NCI-H82 (cell line): ENCODE data around the gene TDRD10.

ENCODE experiments used
- DNase-seq: peaks from one replicate; lab custom pipeline; 2025; lab: John Stamatoyannopoulos, UW

The TDRD10 gene

GRCh38 chr1:154553056-154554030 lies 51.3 kb downstream of the TDRD10 start:
- no peak for DNase-seq

DNA sequence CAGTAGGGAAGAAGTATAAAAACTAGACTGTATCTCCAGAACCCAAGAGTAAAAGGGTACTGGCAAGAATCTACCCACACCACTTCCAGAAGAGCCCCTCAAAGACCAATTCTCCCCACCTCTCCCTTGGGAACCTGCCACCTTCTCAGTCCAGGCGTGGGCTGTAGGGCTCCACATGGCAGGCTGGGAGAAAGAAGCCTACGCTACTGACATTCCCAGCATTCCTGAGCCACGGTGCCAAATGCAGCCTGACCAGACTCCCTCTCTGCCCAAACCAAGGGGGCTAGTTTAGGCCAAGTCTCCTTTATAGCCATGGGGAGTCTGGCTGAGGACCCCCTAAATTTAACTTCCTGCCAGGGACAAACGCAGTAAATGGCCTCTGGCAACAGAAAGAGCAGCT lies 54.4 kb downstream of the TDRD10 start:
- no peak for DNase-seq

GRCh38 chr1:154557248-154557938 lies 55.4 kb downstream of the TDRD10 start:
- no peak for DNase-seq

- peak; percentile 59 for DNase-seq
These were observed 56.1 kb downstream of the TDRD10 start, which contains the start of gene UBE2Q1 for GRCh38 chr1:154557939-154558719. Gene UBE2Q1, minus strand, starts transcription at chr1:154558662. Its CDS starts 109 bp downstream, at chr1:154558553.

DNA sequence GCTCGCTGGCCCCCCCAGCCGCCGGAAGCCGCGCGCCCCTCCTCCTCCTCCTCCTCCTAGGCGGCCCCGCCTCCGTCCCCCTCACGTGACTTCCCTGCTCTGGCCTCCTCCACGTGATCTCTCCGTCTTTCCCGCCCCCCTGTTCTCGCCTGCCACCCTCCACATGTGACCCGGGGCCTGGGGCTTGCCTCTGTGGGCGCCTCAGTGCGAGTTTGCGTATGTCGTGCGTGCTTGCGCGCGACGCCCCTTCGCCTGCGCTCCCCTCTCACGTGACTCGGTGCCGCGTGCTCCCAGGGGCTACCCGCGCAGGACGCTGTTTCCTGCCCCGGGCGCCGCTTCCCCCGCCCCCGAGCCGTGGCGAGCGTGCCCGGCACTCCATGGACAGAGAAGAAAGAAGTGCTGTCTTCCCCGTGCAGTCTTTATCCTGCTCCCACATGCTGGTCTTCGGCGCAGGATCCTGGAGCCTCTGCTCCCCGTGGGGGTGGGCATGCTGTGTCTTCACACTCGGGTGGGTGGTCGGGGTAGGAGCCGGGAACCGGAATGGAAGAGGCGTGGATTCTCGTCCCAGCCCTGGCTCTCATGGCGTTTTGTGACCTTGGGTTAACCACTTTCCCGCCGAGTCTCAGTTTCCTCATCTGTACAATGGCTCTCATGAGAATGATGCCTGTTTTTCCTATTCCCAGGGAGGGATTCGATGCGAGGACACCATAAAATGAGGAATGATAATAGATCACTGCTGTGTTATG lies 56.9 kb downstream of the TDRD10 start:
- peak; percentile 100 for DNase-seq

GRCh38 chr1:154559466-154560044 lies 57.5 kb downstream of the TDRD10 start:
- peak; percentile 98 for DNase-seq

- no peak for DNase-seq
These were observed 63.9 kb downstream of the TDRD10 start for GRCh38 chr1:154565876-154566275.

DNA sequence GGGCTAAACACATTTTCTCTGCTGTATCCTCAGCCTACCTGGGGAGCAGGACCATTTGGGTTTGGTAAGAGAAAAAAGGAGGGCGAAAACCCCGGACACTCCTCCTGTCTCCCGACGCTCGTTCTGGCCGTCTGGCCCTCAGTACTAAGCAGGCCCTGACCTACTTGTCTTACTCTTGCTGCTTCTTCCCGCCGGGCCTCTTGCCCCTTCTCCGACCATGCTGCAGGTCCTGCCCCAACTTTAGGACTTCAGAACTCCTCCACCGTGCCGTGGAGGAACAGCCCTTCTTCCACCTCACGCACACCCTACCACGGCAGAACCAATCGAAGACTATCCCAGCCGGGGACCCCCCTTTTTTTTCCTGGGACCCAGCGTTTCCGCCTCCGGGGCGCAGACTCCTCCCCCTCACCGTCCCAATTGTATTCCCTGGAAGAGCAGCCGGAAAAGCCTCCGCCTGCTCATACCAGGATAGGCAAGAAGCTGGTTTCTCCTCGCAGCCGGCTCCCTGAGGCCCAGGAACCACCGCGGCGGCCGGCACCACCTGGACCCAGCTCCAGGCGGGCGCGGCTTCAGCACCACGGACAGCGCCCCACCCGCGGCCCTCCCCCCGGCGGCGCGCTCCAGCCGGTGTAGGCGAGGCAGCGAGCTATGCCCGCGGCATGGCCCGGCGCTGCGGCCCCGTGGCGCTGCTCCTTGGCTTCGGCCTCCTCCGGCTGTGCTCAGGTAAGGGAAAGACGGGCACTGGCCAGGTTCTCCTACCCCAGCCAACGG lies 65.6 kb downstream of the TDRD10 start, which contains the start of gene CHRNB2:
Gene CHRNB2 (plus strand): TSS at position 393 of the 771 bp plus-strand sequence. CDS start 267 bp downstream, at position 660.
- DNase-seq: peak; percentile 90

DNA sequence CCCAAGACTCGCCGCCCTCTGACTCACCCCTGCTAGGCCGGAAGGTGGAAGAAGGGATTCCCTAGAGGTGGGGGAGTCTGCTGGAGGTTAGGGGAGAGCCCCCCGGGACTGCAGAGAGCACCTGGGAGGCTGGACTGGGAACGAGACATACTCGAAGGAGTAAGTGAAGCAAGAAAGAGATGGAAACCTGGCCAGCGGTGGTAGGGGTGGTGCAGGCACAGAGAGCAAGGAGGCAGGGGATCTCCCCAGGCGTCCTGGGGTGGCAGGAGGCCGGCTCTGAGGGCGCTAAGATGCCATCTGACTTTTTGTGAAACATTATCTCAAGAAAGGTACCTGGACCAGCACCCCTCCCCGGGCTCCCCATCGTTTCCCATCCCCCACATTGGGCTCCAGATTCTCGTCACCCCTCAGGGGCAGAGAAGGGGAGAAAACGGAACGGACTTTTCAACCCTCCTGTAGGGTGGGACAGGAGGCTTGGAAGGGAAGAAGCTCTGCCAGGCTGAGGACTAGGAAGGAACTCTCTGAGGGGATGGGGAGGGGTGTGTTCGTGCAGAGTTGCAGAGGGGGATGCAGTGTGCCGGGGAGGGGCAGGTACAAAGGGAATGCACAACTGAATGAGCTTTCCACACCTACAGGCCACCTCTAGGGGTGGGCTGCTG lies 66.3 kb downstream of the TDRD10 start:
- no peak for DNase-seq

DNA sequence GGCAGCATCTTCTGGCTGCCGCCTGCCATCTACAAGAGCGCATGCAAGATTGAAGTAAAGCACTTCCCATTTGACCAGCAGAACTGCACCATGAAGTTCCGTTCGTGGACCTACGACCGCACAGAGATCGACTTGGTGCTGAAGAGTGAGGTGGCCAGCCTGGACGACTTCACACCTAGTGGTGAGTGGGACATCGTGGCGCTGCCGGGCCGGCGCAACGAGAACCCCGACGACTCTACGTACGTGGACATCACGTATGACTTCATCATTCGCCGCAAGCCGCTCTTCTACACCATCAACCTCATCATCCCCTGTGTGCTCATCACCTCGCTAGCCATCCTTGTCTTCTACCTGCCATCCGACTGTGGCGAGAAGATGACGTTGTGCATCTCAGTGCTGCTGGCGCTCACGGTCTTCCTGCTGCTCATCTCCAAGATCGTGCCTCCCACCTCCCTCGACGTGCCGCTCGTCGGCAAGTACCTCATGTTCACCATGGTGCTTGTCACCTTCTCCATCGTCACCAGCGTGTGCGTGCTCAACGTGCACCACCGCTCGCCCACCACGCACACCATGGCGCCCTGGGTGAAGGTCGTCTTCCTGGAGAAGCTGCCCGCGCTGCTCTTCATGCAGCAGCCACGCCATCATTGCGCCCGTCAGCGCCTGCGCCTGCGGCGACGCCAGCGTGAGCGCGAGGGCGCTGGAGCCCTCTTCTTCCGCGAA lies 69.4 kb downstream of the TDRD10 start:
- no peak for DNase-seq

GRCh38 chr1:154571964-154572288 lies 69.9 kb downstream of the TDRD10 start:
- no peak for DNase-seq

GRCh38 chr1:154572468-154573167 lies 70.6 kb downstream of the TDRD10 start:
- no peak for DNase-seq

DNA sequence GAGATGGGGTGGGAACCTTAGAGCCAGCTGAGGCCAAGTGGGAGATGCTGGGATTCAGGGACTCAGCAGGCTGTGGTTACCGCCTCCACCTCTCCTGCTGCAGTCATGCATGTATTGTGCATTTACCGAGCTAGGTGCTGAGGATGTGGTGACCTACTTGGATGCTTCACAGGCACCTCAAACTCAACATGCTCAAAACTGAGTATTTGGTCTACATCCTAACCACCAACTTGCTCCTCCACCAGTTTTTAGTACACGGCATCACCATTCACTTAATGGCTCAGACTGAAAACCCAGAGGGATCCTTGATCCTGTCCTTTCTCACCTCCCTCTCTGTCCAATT lies 71.1 kb downstream of the TDRD10 start:
- no peak for DNase-seq

GRCh38 chr1:154574716-154575115 lies 72.7 kb downstream of the TDRD10 start:
- DNase-seq: no peak

- no peak for DNase-seq
These were observed 73.3 kb downstream of the TDRD10 start for GRCh38 chr1:154575147-154575927.

- DNase-seq: no peak
These were observed 74.0 kb downstream of the TDRD10 start for GRCh38 chr1:154575951-154576566.

- no peak for DNase-seq
These were observed 75.5 kb downstream of the TDRD10 start for GRCh38 chr1:154577346-154578057.
